SIG-M5 treated with dmso at 0.1 percent for 504 hours (cell line): Measurements from ENCODE around the gene IKBKE.

Source experiments
- DNase-seq: peaks from one replicate; lab custom pipeline; 2025; ENCODE audit not compliant: unreplicated experiment; lab: John Stamatoyannopoulos, UW

IKBKE gene

GRCh38 chr1:206538901-206539640 lies 68.8 kb downstream of the IKBKE start:
- DNase-seq, result no peak

GRCh38 chr1:206540044-206540780 lies 69.9 kb downstream of the IKBKE start:
- DNase-seq, result no peak

GRCh38 chr1:206541236-206541833 lies 71.1 kb downstream of the IKBKE start:
- DNase-seq, result no peak

DNA sequence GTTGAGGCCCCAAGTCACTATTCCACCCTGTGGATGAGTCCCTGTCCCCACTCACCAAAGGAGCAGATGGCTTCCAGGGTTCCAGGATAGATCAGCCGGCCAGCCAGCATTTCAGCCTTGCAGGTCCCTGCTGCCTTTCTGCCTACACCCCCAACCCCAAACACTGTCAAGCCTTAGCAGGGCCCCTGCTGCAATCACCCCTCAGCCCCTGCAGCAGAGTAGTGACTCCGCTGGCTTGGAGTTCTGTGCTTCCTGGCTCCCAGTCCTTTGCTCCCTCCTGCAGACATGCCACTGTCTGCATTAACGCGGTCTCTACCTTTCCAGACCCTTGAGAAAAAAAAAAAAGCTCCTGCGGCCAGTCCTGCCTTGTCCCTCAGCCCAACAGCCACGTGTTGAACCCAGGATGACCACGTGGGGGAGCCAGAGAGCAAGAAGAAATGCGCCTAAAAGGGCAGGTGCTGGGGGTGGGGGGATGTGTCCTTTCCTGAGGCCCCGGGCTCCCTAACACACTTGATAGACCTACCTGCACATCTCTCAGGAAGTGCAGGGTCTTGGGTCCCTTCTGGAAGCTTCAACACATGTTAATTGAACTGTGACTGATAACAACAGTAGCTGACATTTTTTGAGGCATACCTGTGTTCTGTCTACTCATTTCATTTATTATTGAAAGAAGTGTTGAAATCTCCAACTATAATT lies 74.4 kb downstream of the IKBKE start:
- peak; percentile 69 for DNase-seq

- DNase-seq, result no peak
Measured at GRCh38 chr1:206545351-206545750, 75.1 kb downstream of the IKBKE start.
